ENCODE data around the gene TREML4.

The TREML4 gene

DNA sequence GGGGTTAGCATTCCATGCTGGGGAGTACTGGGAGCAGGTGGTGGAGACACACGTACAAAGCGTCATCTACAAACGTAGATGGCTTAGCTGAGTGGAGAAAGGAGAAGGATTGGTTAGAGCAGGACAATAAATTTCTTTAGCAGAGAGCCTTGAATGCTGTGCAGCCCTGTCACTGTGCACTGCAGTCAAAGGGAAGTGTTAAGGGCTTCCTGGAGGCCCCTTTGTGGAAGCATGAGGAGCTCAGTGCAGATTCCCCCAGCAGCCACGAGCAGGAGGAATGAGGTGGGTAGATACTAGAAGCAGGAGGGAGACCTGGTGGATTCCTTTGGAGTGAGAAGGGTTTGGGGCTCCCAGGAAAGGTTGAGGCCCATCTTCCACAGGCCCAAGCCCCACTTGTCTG lies 6.1 kb upstream of the TREML4 start:
- H3K9me3 ChIP-seq (ENCODE audit: insufficient read depth, low read length, severe bottlenecking) = no peaks in the 10 kb centered on the region
- H3K4me2 ChIP-seq (ENCODE audit: insufficient read depth, low read length) = no peak overlapping the region; the same call in 1 of the 2 replicates
- H3K27ac ChIP-seq (ENCODE audit: low read length) = peak overlapping the region; percentile 68
- no peaks in the 10 kb centered on the region for H3K36me3 ChIP-seq (ENCODE audit: insufficient read depth, low read length)
- peak overlapping the region; percentile 40 for H3K9ac ChIP-seq (ENCODE audit: low read depth, low read length)
- no peaks in the 10 kb centered on the region for H4K20me1 ChIP-seq (ENCODE audit: insufficient read depth, low read length)
- H3K27me3 ChIP-seq (ENCODE audit: insufficient read depth, low read length, poor library complexity) = no peaks in the 10 kb centered on the region
- H3K4me3 ChIP-seq (ENCODE audit: low read depth in 1 of 2, low read length in 2 of 2) = no peak overlapping the region
- peak overlapping the region; percentile 54; the same call in 1 of the 2 replicates for H2AFZ ChIP-seq (ENCODE audit: low read depth, low read length)
- peaks cover 18% of the 10 kb centered on the region for H3K4me1 ChIP-seq (ENCODE audit: insufficient read depth, low read length)
- no peak for TF ChIP-seq EZH2 (IDR thresholded peaks at IDR 0.05; ENCODE audit: borderline replicate concordance, low read depth, low read length, severe bottlenecking)
- TF ChIP-seq, protein P1, sequence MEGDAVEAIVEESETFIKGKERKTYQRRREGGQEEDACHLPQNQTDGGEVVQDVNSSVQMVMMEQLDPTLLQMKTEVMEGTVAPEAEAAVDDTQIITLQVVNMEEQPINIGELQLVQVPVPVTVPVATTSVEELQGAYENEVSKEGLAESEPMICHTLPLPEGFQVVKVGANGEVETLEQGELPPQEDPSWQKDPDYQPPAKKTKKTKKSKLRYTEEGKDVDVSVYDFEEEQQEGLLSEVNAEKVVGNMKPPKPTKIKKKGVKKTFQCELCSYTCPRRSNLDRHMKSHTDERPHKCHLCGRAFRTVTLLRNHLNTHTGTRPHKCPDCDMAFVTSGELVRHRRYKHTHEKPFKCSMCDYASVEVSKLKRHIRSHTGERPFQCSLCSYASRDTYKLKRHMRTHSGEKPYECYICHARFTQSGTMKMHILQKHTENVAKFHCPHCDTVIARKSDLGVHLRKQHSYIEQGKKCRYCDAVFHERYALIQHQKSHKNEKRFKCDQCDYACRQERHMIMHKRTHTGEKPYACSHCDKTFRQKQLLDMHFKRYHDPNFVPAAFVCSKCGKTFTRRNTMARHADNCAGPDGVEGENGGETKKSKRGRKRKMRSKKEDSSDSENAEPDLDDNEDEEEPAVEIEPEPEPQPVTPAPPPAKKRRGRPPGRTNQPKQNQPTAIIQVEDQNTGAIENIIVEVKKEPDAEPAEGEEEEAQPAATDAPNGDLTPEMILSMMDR (IDR thresholded peaks at IDR 0.05; ENCODE audit: borderline replicate concordance, extremely low read depth, low read length, poor library complexity, severe bottlenecking) = no peak
- ATAC-seq (ENCODE audit: insufficient read depth, low read depth) (peak; percentile 77), DNase-seq (peak; percentile 49)
- H3K79me2 ChIP-seq (ENCODE audit: insufficient read depth, low read length) = no peaks in the 10 kb centered on the region

DNA sequence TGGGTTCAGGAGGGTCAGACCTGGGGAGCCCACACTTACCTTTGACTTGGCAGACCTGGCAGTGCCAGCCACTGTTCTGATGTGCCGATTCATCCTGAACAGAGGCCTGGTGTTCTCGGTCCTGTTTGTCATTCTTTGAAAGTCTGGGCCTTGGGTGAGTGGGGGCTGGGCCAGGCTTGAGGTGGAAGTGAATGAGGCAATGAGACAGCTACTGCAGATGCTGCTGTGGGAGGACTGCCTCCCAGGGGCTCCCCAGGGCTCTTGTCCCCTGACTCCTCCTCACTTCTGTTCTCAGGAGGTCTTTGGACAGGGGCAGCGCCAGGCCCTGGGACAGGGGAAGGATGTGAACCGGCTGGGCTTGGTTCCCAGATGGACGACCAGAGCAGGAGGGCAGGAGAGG lies 5.6 kb upstream of the TREML4 start:
- peak; percentile 81 for DNase-seq
- Histone ChIP-seq H2AFZ (ENCODE audit: low read depth, low read length) (peak overlapping the region; percentile 54; the same call in 1 of the 2 replicates), H3K27ac (ENCODE audit: low read length) (peak overlapping the region; percentile 68), H3K9ac (ENCODE audit: low read depth, low read length) (peak overlapping the region; percentile 40), H3K79me2 (ENCODE audit: insufficient read depth, low read length) (no peaks in the 10 kb centered on the region), H3K36me3 (ENCODE audit: insufficient read depth, low read length) (no peaks in the 10 kb centered on the region), H3K27me3 (ENCODE audit: insufficient read depth, low read length, poor library complexity) (no peaks in the 10 kb centered on the region), H3K4me2 (ENCODE audit: insufficient read depth, low read length) (no peak overlapping the region; the same call in 1 of the 2 replicates), H4K20me1 (ENCODE audit: insufficient read depth, low read length) (no peaks in the 10 kb centered on the region), H3K4me1 (ENCODE audit: insufficient read depth, low read length) (peaks cover 18% of the 10 kb centered on the region), H3K4me3 (ENCODE audit: low read depth in 1 of 2, low read length in 2 of 2) (no peak overlapping the region), H3K9me3 (ENCODE audit: insufficient read depth, low read length, severe bottlenecking) (no peaks in the 10 kb centered on the region)
- ATAC-seq (ENCODE audit: insufficient read depth, low read depth) = peak; percentile 92
- no peak for TF ChIP-seq EZH2 (IDR thresholded peaks at IDR 0.05; ENCODE audit: borderline replicate concordance, low read depth, low read length, severe bottlenecking)
- TF ChIP-seq, protein P1 (IDR thresholded peaks at IDR 0.05; ENCODE audit: borderline replicate concordance, extremely low read depth, low read length, poor library complexity, severe bottlenecking) = no peak

DNA sequence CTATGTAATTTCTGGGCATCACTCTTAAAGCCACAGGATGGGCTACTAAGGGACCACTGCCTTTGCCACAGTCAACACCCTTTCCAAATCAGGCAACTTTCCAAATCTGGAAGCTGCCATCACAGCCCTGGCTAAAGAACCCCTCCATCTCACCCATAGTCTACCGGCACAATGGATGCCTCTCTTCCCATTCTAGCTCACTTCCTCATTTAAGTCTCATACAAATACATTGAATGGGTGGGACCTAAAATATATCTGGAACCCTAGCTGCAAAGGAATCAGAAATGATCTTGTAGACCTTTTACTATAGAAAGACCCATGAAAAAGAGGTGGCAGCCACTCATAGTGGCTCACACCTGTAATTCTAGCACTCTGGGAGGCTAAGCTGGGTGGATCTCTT lies 3.3 kb upstream of the TREML4 start:
- H3K27me3 ChIP-seq (ENCODE audit: insufficient read depth, low read length, poor library complexity) = no peaks in the 10 kb centered on the region
- DNase-seq = no peak
- TF ChIP-seq EZH2 (IDR thresholded peaks at IDR 0.05; ENCODE audit: borderline replicate concordance, low read depth, low read length, severe bottlenecking) = no peak
- TF ChIP-seq, protein P1 (IDR thresholded peaks at IDR 0.05; ENCODE audit: borderline replicate concordance, extremely low read depth, low read length, poor library complexity, severe bottlenecking) = no peak
- H3K79me2 ChIP-seq (ENCODE audit: insufficient read depth, low read length) = no peaks in the 10 kb centered on the region
- no peak overlapping the region for H2AFZ ChIP-seq (ENCODE audit: low read depth, low read length)
- peaks cover 18% of the 10 kb centered on the region for H3K4me1 ChIP-seq (ENCODE audit: insufficient read depth, low read length)
- H3K36me3 ChIP-seq (ENCODE audit: insufficient read depth, low read length) = no peaks in the 10 kb centered on the region
- H3K27ac ChIP-seq (ENCODE audit: low read length) = no peak overlapping the region
- no peaks in the 10 kb centered on the region for H4K20me1 ChIP-seq (ENCODE audit: insufficient read depth, low read length)
- no peaks in the 10 kb centered on the region for H3K9me3 ChIP-seq (ENCODE audit: insufficient read depth, low read length, severe bottlenecking)
- no peak overlapping the region for H3K9ac ChIP-seq (ENCODE audit: low read depth, low read length)
- no peak overlapping the region for H3K4me3 ChIP-seq (ENCODE audit: low read depth in 1 of 2, low read length in 2 of 2)
- H3K4me2 ChIP-seq (ENCODE audit: insufficient read depth, low read length) = no peak overlapping the region
- ATAC-seq (ENCODE audit: insufficient read depth, low read depth) = no peak

DNA sequence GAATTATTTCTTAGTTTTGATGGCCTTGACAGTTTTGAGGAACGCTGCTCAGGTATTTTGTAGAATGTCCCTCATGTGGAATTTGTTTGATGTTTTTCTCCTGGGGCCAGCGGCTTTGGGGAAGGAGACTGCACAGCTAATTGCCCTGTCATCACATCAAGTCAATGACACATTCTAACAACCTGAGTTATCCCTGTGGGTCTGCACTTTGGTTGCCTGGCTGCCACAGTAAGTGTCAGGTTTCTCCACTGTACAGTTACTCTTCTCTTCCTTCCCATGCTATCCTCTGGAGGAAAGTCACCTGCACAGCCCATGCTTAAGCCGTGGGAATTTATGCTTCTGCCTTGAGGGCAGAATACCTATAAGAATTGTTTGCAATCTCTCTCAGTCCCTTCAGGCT lies 1.4 kb upstream of the TREML4 start:
- no peak for DNase-seq
- no peak overlapping the region for H3K27ac ChIP-seq (ENCODE audit: low read length)
- no peaks in the 10 kb centered on the region for H3K36me3 ChIP-seq (ENCODE audit: insufficient read depth, low read length)
- H3K4me2 ChIP-seq (ENCODE audit: insufficient read depth, low read length) = no peak overlapping the region
- no peak for TF ChIP-seq EZH2 (IDR thresholded peaks at IDR 0.05; ENCODE audit: borderline replicate concordance, low read depth, low read length, severe bottlenecking)
- TF ChIP-seq, protein P1 (IDR thresholded peaks at IDR 0.05; ENCODE audit: borderline replicate concordance, extremely low read depth, low read length, poor library complexity, severe bottlenecking) = no peak
- no peak overlapping the region for H3K9ac ChIP-seq (ENCODE audit: low read depth, low read length)
- H3K4me3 ChIP-seq (ENCODE audit: low read depth in 1 of 2, low read length in 2 of 2) = no peak overlapping the region
- no peaks in the 10 kb centered on the region for H3K79me2 ChIP-seq (ENCODE audit: insufficient read depth, low read length)
- no peaks in the 10 kb centered on the region for H3K9me3 ChIP-seq (ENCODE audit: insufficient read depth, low read length, severe bottlenecking)
- no peak overlapping the region for H2AFZ ChIP-seq (ENCODE audit: low read depth, low read length)
- no peaks in the 10 kb centered on the region for H4K20me1 ChIP-seq (ENCODE audit: insufficient read depth, low read length)
- H3K27me3 ChIP-seq (ENCODE audit: insufficient read depth, low read length, poor library complexity) = no peaks in the 10 kb centered on the region
- ATAC-seq (ENCODE audit: insufficient read depth, low read depth) = no peak
- H3K4me1 ChIP-seq (ENCODE audit: insufficient read depth, low read length) = peaks cover 16% of the 10 kb centered on the region
